ENCODE results near the gene TGM5.

DNA sequence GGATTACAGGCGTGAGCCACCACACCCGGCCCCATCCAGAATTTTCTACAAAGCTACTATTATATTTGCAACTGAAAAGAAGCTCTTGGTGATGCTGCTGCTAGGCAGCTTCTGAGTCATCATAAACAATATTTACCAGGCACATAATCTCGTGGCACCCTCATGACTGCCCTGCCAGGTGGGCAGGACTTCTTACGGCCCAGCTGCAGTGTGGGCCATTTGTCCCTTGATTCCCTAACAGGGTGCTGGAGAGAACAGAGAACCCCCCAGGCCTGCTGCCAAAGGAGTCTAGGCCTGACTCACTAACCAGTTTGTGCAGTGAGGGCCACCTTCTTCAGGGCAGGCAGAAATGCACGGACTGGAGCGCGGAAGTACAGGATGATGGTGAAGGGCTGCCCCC lies 50.8 kb downstream of the TGM5 start:
- no peak for TF ChIP-seq TAF1 (IDR thresholded peaks at IDR 0.05; ENCODE audit: borderline replicate concordance, low read depth, low read length)
- no peak for TF ChIP-seq POLR2AphosphoS5 (IDR thresholded peaks at IDR 0.05; ENCODE audit: low read depth, low read length)
- no peak for TF ChIP-seq POLR2A (IDR thresholded peaks at IDR 0.05; ENCODE audit: low read depth, low read length)
